ENCODE data around the gene SV2B. TPM values are rescaled to one million over a fixed set of nuclear protein-coding genes. Genes with fewer than 3 reads are reported as not detected.

The SV2B gene
- total RNA-seq, 1 experiment from 2014 or later: not detected

GRCh38 chr15:91186904-91187656, 87.0 kb downstream of the SV2B start:
- Mint-ChIP-seq H3K4me3 (no peak overlapping the region), H3K36me3 (ENCODE audit: insufficient read depth in 1 of 3, low read depth in 3 of 3) (no peaks in the 10 kb centered on the region), H3K9me3 (no peaks in the 10 kb centered on the region), H3K4me1 (no peaks in the 10 kb centered on the region), H3K27ac (no peak overlapping the region), H3K27me3 (ENCODE audit: low read depth) (peaks cover 11% of the 10 kb centered on the region)
- Histone ChIP-seq H3T11ph (ENCODE audit: low read length) (no peak overlapping the region), H4K20me1 (ENCODE audit: control insufficient read depth, insufficient read depth, insufficient read length) (no peaks in the 10 kb centered on the region), H2BK20ac (ENCODE audit: low read depth, low read length, poor library complexity, severe bottlenecking) (no peak overlapping the region), H4K91ac (ENCODE audit: insufficient read length, low read depth, low read length) (no peak overlapping the region), H2BK12ac (ENCODE audit: insufficient read length, low read depth, low read length) (no peak overlapping the region), H3K27me3 (ENCODE audit: insufficient read depth, low read length) (no peaks in the 10 kb centered on the region), H3K79me1 (ENCODE audit: insufficient read depth, low read depth, low read length, poor library complexity, severe bottlenecking) (no peaks in the 10 kb centered on the region), H3K9ac (ENCODE audit: extremely low read depth, insufficient read length, low read length) (no peak overlapping the region), H2BK15ac (ENCODE audit: low read depth, low read length) (no peak overlapping the region), H2BK120ac (ENCODE audit: low read depth, low read length, poor library complexity, severe bottlenecking) (no peak overlapping the region), H2BK5ac (ENCODE audit: insufficient read length, low read length) (no peak overlapping the region), H3K23me2 (ENCODE audit: insufficient read length, low read depth, low read length, poor library complexity, severe bottlenecking) (no peaks in the 10 kb centered on the region), H3K27ac (ENCODE audit: insufficient read length, low read depth, low read length) (no peak overlapping the region), H4K5ac (ENCODE audit: insufficient read length, low read depth, low read length) (no peak overlapping the region), H2AK5ac (ENCODE audit: insufficient read length, low read length) (no peak overlapping the region), H3K18ac (ENCODE audit: insufficient read length, low read depth, low read length) (no peak overlapping the region), H3K4me2 (ENCODE audit: insufficient read depth, insufficient read length, low read length) (no peak overlapping the region), H3K79me2 (ENCODE audit: insufficient read depth, low read length) (no peaks in the 10 kb centered on the region), H3K23ac (ENCODE audit: insufficient read length, low read depth, low read length) (no peak overlapping the region), H3K56ac (ENCODE audit: insufficient read length, low read depth, low read length) (no peak overlapping the region), H3K9me3 (ENCODE audit: control insufficient read depth, low read depth, low read length) (no peaks in the 10 kb centered on the region), H3K4me1 (ENCODE audit: insufficient read depth, low read length) (no peaks in the 10 kb centered on the region), H2AFZ (ENCODE audit: low read length) (no peak overlapping the region), H3K4ac (ENCODE audit: low read depth, low read length) (no peak overlapping the region), H3K14ac (ENCODE audit: insufficient read depth, low read length) (no peak overlapping the region), H4K8ac (replicated peaks; ENCODE audit: insufficient read length, low read depth, low read length) (no peak overlapping the region)
- WGBS (ENCODE audit: extremely low coverage, insufficient read length, low lambda C conversion rate): no CpG with 5 or more reads among the region's 6 CpGs
- DNase-seq: no peak
- no peak for TF ChIP-seq CTCF (conservative IDR thresholded peaks at IDR 0.05)

All from H9 (cell line).